ACHN (cell line): ENCODE data around the gene RNF19B.

Experiments
- DNase-seq: peaks from one replicate; pipeline ENCODE4 v3.0.0-alpha.2; 2015
- in situ Hi-C: cut with HindIII; loops from 2 replicates; pipeline ENCODE4 v1.10.0; 2017; ENCODE audit warnings: low sequenced_read_pairs, low pct_ligation_motif_present, low pct_unique_long_range_greater_than_20kb

RNF19B gene

GRCh38 chr1:32896451-32896850 is 68.2 kb downstream of the RNF19B start:
- DNase-seq, result no peak
- in situ Hi-C loops, result no loop called here

DNA sequence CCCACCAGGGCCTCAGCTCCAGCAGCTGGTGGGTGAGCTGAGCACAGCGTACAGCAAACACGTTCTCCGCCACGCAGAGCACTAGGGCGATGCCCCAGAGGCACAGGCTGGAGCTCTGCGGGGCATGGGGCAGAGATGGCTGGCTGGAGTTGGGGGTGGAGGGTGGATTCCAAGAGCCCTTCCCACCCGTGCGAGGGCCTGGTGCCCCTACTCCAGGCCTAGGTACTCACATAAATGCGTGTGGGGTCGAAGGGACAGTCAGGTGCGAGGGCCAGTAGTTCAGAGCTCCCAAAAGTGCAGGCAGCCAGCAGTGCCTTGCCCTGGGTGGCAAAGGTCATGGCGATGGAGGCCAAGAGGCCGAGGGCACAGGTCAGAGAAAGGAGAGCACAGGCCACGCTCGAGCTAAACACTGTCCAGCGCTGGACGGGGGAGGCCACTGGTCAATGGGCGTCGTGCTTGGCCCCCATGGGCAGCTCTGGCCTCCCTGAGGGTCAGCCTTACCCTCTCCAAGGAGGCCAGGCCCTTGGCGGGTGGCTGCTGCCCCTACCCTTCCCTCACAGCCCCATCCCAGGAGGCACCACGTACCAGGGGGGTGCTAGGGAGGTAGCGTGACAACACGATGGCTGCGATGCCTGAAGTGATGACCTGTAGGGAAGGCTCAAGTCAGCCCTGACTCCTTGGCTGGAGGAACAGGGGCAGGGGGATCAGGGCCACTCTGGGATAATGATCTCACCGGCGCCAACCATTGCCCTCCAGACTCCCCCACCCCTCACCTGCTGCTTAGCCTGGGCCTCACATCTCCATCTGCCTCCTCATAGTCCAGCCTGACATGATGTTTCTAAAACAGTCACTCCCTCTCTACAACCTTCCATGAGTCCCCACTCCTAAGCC is 69.0 kb downstream of the RNF19B start:
- DNase-seq, result no peak
- in situ Hi-C loops, result no loop called here

DNA sequence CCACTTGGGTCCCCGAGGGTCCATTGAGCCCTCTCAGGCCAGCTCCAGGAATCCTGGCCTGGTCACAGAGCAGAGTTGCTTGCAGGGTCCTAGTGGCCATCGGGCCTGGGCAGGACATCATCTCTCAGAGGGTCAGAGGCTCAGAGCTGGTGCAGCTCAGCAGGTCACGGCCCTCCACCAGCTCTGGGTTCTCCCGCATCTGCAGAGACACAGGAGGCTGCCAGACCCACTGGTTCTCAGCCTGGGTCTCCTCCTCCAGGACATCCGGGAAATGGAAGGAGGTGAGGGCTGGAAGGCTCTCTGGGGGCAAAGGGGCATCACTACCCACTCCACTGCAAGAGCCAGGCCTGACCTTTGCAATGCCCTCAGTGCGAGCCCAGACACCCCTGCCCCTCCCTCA is 69.9 kb downstream of the RNF19B start:
- in situ Hi-C loops, result no loop called here

DNA sequence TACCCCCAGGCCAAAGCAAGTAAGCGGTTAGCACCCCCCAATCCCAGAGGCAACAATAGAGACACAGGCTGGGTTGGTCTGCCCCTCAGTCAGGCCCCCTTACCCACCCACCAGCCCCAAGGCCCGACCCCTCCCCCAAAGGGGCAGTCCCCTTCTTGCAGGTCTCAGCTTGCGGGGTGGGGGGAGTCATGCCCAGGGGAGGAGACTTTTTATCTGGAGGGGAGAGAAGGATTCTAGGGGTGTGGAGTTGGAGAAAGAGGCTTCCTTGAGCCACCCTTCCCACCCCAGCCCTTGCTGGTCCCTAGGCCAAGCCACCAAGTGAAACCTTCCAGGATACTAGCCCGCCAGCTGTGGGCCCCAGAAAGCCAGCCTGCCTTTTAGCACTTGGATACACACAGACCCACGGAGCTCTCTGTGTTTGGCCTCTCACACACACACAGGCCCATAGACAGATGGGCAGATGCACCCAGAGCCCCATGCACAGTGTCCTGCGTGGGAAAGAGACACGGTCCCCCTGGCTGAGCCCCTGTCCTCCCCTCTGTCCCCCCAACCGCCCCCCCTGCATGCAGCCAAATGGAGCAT is 70.5 kb downstream of the RNF19B start:
- in situ Hi-C loops, result no loop called here
- DNase-seq, result no peak

More for the DNA sequence above, 69.9 kb downstream of the RNF19B start:
- DNase-seq, result no peak

GRCh38 chr1:32893198-32894018 is 71.2 kb downstream of the RNF19B start:
- peak; percentile 69 for DNase-seq
- in situ Hi-C loops, result no loop called here

DNA sequence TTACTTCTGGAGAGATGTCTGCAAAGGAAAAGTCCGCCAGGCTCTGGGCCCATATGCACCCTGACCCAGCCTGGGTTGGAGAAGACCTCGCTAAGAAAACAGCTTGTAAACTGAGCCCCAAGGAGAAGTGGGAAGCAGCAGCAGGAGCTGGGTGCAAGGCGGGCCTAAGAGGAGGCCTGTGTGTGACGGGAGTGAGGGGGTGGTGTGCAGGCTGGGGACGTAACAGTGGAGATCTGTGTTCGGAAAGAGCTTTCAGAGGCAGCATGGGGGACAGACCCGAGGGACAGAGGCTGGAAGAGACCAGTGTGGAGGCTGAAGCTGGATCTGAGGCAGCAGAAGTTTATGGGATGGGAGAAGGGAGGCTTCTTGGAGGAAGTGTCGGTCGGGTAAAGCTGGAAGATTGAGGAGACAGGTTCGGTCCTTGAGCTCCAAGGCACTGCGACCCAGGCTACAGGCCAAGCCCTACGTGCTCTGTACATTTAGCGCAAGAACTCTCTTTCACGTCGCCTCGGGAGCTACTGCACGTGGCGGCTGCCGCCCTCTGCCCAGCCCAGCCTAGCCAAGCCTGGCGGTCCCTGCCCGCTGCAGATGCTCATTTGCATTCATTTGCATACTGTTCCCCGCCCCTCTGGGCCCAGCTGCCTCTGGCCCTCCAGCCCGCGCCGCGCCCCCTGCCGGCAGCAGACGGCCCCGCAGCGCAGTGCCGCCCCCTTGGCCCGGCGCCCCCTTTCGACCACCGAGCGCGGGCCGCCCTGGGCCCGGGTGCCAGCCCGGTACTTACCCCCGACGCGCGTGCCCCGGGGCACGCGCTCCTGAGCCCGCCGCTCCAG is 72.0 kb downstream of the RNF19B start:
- DNase-seq, result peak; percentile 49
- in situ Hi-C loops, result no loop called here

DNA sequence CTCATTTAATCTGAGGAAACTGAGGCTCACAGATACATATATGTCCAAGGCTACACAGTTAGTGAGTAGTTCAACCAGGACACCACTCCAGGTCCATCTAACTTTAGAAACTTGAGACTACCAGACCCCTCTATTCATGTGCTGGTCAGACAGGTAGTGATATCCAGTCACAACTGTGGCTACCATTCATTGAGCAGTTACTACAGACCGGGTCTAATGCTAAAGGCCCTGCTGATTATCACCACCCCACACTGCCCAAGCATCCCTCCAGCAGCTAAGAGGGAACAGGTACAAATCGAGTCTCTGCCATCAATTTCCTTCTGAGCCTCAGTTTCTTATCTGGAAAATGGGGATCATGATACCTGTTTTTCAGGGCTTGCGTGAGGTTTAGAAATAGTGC is 73.0 kb downstream of the RNF19B start:
- in situ Hi-C loops, result no loop called here

DNA sequence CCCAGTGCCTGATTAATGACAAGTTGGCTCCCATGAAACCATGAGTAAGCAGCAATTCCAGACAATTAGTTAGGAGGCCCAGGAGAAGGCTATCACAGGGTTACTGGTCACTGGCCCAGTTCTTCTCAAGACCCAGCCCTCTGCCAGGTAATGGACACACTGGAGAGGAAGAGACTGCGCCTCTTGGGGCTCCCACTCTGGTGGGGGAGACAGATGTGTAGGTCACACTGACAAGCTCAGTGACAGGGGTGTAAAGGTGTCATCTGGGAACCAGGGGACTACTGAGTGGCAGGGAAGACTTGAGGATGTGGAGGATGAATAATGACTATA is 73.4 kb downstream of the RNF19B start:
- no peak for DNase-seq
- in situ Hi-C loops, result no loop called here

More for the DNA sequence above, 73.0 kb downstream of the RNF19B start:
- DNase-seq, result no peak

- in situ Hi-C loops, result no loop called here
- no peak for DNase-seq
These were observed 73.9 kb downstream of the RNF19B start for GRCh38 chr1:32890516-32891240.

- DNase-seq, result no peak
- in situ Hi-C loops, result no loop called here
These were observed 74.8 kb downstream of the RNF19B start for GRCh38 chr1:32889731-32890278.

DNA sequence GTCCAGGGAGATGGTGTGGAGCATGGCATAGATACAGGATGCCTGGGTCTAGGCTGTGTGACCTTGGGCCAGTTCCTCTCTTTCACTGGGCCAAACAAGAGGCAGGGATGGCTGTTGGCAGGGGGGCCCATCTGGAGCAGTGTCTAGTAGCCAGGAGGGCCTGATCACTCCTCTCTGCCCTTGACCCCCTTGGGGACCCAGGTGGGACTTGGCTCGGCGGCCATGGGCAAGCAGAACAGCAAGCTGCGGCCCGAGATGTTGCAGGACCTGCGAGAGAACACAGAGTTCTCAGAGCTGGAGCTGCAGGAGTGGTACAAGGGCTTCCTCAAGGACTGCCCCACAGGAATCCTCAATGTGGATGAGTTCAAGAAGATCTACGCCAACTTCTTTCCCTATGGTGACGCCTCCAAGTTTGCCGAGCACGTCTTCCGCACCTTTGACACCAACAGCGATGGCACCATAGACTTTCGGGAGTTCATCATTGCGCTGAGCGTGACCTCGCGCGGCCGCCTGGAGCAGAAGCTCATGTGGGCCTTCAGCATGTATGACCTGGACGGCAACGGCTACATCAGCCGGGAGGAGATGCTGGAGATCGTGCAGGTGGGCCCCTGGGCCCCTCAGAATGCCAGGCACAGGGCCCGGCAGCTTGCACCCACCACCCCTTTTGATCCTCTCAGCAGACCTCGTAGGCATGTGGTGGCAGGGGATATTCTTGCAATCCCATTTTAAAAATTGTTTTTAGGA is 75.8 kb downstream of the RNF19B start:
- in situ Hi-C loops, result no loop called here
- no peak for DNase-seq

GRCh38 chr1:32888134-32888533 is 76.5 kb downstream of the RNF19B start:
- in situ Hi-C loops, result no loop called here
- DNase-seq, result no peak

DNA sequence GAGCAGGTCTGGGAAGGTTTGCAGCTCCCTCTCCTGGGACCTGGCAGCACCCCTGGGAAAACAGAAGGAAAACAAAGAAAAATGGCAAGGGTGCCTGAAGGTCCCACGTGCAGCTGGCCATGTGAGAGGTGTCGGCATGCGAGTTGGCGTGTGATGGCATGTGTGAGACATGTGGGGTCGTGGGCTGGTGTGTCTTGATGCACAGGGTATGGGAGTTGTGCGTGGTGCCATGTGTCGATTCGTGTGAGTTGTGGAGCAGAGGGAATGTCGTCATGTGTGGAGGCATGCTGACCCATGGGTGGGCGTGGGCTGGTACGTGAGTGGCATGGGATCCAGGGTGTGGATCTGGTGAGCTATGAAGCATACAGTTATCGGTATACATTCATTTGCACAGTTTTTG is 77.0 kb downstream of the RNF19B start:
- no peak for DNase-seq
- in situ Hi-C loops, result no loop called here

DNA sequence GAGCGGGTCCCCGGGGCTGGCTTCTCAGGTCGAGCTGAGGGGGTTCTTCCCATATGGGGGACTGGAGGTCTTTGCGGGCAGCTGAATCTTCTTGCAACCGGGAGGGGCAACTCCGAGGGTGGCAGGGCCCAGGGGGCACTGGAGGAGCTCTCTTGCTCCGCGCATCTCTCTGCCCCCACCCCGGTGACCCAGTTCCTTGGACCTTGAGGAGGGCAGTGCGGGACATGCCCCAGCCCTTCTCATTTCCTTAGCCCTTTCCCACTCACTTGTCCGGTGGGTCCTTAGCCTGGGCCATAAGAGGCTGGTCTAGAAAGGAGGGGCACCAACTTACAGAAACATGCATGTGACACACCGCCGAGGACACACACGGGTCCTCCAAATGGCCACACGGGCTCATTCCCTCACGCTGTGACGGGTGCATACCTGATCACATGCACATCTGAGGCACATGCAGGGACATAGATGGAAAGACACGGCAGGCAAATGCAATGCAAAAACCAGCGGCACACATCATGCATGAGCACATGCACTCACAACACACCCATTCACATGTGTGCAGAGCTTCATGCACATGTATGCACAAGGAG is 77.7 kb downstream of the RNF19B start:
- DNase-seq, result no peak
- in situ Hi-C loops, result no loop called here
